Ishikawa (cell line): ENCODE measurements around the gene ADAM33.
A peak's percentile ranks its signal among the peaks of the same experiment; 100 is the strongest.

Experiments used
- CEBPB ChIP-seq: IDR thresholded peaks from 2 replicates; pipeline ENCODE4 v1.6.1; 2012
- CREB1 ChIP-seq: IDR thresholded peaks from 2 replicates; pipeline ENCODE4 v1.6.1; 2012; ENCODE audit warnings: low read depth
- EGR1 ChIP-seq: IDR thresholded peaks from 2 replicates; pipeline ENCODE4 v1.6.1; 2012
- EP300 ChIP-seq: IDR thresholded peaks from 2 replicates; pipeline ENCODE4 v1.6.1; 2012; ENCODE audit warnings: borderline replicate concordance
- FOXM1 ChIP-seq: IDR thresholded peaks from 2 replicates; pipeline ENCODE4 v1.6.1; 2012; ENCODE audit warnings: low read depth, borderline replicate concordance
- NFIC ChIP-seq: IDR thresholded peaks from 2 replicates; pipeline ENCODE4 v1.6.1; 2012
- RAD21 ChIP-seq: IDR thresholded peaks from 2 replicates; pipeline ENCODE4 v1.6.1; 2012; ENCODE audit warnings: low read depth
- TAF1 ChIP-seq: IDR thresholded peaks from 2 replicates; pipeline ENCODE4 v1.6.1; 2012; ENCODE audit warnings: low read depth, mild to moderate bottlenecking
- TCF12 ChIP-seq: IDR thresholded peaks from 2 replicates; pipeline ENCODE4 v1.6.1; 2012; ENCODE audit warnings: low read depth
- TEAD4 ChIP-seq: IDR thresholded peaks from 2 replicates; pipeline ENCODE4 v1.6.1; 2012
- YY1 ChIP-seq: IDR thresholded peaks from 2 replicates; pipeline ENCODE4 v1.6.1; 2012; ENCODE audit warnings: low read depth
- ZBTB7A ChIP-seq: IDR thresholded peaks from 2 replicates; pipeline ENCODE4 v1.6.1; 2012; ENCODE audit warnings: low read depth
- TF ChIP-seq, protein P1 (sequence below): IDR thresholded peaks from 2 replicates; pipeline ENCODE4 v1.6.1; 2012
- TF ChIP-seq, protein P2 (sequence below): IDR thresholded peaks from 2 replicates; pipeline ENCODE4 v1.6.1; 2012; ENCODE audit warnings: low read depth, mild to moderate bottlenecking
- TF ChIP-seq, protein P3 (sequence below): IDR thresholded peaks from 2 replicates; pipeline ENCODE4 v1.6.1; 2012

Gene ADAM33

DNA sequence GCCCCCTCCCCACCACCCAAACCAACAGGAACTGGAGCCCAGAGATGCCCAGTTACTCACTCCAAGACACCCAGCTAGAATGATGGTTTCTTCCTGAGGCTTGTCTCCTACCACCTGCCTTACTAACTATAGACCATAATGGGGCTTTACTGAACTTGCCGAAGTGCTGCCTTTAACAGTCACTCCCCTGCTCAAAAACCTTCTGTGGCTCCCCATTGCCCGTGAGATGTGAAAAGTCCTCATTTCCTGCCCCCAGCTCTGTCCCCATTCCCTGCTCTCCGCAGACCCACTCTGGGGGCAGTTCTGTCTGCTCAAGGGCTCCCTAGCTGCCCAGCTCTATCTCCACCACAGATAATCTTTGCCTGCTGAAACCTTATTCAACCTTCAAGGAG, 25.7 kb upstream of the ADAM33 start:
- no peak for TF ChIP-seq YY1
- TF ChIP-seq TCF12, result no peak
- TF ChIP-seq, protein P1, sequence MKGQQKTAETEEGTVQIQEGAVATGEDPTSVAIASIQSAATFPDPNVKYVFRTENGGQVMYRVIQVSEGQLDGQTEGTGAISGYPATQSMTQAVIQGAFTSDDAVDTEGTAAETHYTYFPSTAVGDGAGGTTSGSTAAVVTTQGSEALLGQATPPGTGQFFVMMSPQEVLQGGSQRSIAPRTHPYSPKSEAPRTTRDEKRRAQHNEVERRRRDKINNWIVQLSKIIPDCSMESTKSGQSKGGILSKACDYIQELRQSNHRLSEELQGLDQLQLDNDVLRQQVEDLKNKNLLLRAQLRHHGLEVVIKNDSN, result no peak
- no peak for TF ChIP-seq TEAD4
- TF ChIP-seq, protein P2, sequence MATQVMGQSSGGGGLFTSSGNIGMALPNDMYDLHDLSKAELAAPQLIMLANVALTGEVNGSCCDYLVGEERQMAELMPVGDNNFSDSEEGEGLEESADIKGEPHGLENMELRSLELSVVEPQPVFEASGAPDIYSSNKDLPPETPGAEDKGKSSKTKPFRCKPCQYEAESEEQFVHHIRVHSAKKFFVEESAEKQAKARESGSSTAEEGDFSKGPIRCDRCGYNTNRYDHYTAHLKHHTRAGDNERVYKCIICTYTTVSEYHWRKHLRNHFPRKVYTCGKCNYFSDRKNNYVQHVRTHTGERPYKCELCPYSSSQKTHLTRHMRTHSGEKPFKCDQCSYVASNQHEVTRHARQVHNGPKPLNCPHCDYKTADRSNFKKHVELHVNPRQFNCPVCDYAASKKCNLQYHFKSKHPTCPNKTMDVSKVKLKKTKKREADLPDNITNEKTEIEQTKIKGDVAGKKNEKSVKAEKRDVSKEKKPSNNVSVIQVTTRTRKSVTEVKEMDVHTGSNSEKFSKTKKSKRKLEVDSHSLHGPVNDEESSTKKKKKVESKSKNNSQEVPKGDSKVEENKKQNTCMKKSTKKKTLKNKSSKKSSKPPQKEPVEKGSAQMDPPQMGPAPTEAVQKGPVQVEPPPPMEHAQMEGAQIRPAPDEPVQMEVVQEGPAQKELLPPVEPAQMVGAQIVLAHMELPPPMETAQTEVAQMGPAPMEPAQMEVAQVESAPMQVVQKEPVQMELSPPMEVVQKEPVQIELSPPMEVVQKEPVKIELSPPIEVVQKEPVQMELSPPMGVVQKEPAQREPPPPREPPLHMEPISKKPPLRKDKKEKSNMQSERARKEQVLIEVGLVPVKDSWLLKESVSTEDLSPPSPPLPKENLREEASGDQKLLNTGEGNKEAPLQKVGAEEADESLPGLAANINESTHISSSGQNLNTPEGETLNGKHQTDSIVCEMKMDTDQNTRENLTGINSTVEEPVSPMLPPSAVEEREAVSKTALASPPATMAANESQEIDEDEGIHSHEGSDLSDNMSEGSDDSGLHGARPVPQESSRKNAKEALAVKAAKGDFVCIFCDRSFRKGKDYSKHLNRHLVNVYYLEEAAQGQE, result no peak
- TF ChIP-seq TAF1, result no peak
- no peak for TF ChIP-seq CREB1
- TF ChIP-seq CEBPB, result no peak
- no peak for TF ChIP-seq FOXM1
- TF ChIP-seq RAD21, result no peak
- TF ChIP-seq EGR1, result no peak
- no peak for TF ChIP-seq ZBTB7A
- TF ChIP-seq, protein P3, sequence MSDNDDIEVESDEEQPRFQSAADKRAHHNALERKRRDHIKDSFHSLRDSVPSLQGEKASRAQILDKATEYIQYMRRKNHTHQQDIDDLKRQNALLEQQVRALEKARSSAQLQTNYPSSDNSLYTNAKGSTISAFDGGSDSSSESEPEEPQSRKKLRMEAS, result no peak
- TF ChIP-seq EP300, result no peak
- TF ChIP-seq NFIC, result no peak

DNA sequence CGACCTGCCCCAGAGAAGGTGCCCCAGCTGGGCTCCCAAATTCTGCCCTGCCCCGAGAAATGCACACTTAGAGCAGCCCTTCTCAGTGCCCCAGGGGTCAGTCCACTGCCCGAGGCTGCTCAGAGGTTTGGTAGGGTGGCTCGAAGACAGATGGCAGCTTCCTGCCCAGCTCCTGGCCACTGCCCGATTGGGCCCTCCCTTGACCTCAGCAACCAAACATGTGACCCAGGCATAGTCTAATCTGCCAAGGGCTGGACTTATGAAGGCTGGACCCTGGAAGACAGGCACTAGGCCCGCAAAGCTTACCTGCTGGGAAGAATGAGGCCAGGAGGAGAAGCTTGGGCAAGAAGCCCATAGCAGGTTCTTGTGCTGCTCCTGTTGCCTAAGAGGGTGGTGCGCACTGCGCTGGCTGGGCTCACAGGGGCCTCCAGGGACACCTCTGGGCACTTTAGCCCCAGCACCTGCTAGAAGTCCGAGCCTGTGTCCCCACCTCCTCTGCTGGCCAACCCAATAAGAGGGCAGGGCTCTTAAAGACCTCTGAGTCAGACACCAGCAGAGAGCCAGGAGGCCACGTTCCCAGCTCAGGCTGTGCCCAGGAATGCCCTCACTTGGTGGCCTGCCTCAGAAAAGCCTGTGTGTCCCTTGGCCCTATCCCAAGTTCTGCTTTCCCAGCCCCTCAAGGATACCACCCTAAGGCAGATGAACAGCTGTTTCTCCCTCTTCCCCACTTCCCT, 25.1 kb upstream of the ADAM33 start:
- TF ChIP-seq RAD21, result 0 out of 2 replicates have a peak, but pooled peaks have one; percentile 1
- TF ChIP-seq EGR1, result no peak
- TF ChIP-seq EP300, result no peak
- TF ChIP-seq CEBPB, result no peak
- no peak for TF ChIP-seq FOXM1
- TF ChIP-seq NFIC, result no peak

DNA sequence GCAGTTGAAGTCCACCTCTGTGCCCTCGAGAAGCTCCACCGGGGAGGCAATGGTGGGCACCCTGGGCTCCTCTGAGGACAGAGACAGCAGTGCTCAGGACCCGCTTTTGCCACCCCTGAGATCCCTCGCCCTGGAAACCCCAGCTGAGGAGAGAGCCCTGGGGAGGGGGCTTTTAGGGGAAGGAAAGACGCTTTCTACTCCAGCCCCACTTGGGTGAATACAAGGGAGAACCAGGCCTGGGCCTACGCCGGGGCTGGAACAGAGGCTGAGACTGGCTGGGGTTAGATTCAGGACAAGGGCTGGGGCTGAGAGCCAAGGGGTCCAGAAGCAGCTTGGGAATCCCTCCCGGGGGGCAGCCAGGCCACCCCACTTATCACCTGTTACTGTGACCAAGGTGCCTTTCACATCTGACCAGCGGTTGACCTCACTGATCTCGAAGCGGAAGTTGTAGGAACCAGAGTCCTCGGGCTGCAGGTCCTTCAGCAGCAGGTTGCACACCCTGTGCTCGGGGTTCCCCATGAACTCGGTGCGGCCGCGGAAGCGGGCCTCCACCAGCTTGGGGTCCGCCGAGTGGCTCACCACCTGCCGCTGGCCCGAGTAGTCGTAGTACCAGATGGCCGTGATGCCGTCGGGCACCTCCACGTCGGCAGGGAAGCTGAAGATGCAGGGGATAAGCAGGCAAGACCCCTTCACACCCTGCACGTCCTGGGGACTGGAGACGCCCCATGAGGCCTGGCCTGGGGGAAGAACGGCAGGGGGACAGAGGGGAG, 24.3 kb upstream of the ADAM33 start:
- TF ChIP-seq EP300 (no peak), YY1 (no peak), FOXM1 (no peak)
- TF ChIP-seq, protein P1, result no peak
- TF ChIP-seq, protein P3, result no peak

DNA sequence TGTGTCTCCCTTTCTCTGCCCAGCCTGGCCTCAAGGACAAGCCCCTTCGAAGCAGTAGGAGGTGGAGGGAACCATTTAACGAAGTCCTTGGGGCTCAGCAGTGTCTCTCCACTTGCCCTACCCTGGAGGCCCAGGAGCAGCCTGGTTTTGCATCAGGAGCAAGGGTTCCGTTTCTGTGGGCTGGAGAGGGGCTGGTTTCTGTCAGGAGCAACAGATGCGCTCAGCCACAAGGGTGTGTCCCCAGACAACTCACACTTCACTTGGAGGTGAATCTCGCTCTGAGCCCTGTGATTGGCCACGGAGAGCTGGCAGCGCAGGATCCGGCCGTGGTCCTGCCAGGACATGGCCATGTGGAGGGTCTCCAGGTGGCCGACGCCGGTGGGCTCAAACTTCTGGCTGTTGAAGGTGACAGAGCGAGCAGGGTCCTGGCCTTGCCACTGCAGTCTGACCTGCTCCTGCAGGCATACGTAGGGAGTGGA, 23.7 kb upstream of the ADAM33 start:
- TF ChIP-seq, protein P2, result no peak
- no peak for TF ChIP-seq TCF12

DNA sequence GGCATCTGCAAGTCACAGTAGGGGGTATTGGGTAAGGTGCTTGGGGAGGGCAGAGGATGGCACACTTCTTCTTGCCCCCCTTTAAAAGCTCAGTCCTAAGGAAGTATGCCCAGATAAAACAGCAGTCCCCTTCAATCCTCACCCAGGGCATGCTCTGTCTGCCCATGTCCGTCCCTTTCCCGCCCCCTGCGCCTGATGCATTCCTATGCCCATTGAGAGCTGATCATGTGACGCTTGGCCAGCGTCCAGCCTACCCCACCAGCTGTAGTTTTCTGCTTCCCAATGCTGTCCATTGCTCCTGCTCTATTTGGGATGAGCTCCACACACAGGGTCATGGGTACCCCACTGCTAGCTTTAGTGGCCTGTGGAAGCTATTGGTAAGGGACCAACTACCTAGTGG, 22.3 kb upstream of the ADAM33 start:
- TF ChIP-seq, protein P2, result no peak
- TF ChIP-seq YY1 (no peak), NFIC (no peak)
- TF ChIP-seq, protein P1, result peak; percentile 89
- TF ChIP-seq, protein P3, result peak; percentile 38; the same call in 1 of the 2 replicates
